T-cell (primary cell): ENCODE measurements around the gene ZNF511. TPM values are rescaled to one million over a fixed set of nuclear protein-coding genes. Genes with fewer than 3 reads are reported as not detected.

Experiments
- ATAC-seq, 4 experiments: fragments of 200-7000 bp in 3 of 4; fragments of 150-1000 bp in 1 of 4; cut with Tn5 transposase; replicated peaks in 1 of 4; 1 replicate in 3 of 4; 2 replicates in 1 of 4; pipeline ENCODE4 v1.10.0; 2021; ENCODE audit warnings: moderate library complexity in 3 of 4, mild to moderate bottlenecking in 2 of 4, moderate number of reproducible peaks in 1 of 4
- CTCF ChIA-PET, 2 donors: fragments of 300-600 bp; sonication (Branson Sonifier 250); formaldehyde crosslinking; loops; one replicate each; lab custom pipeline; 2022; ENCODE audit warnings: antibody characterized with exemption in 2 of 2; lab: Charles Lee
- POLR2A ChIA-PET, 2 donors: fragments of 300-600 bp; sonication (Branson Sonifier 250); formaldehyde crosslinking; loops; one replicate each; lab custom pipeline; 2022; ENCODE audit warnings: antibody characterized with exemption in 2 of 2; lab: Charles Lee
- DNase-seq, 35 experiments: peaks; one replicate each; pipeline versions ENCODE4 v3.0.0 to v3.0.0-alpha.2; 2013 to 2023
- H3K27ac ChIP-seq: one replicate; pipeline ENCODE4 v1.5.1; 2013; ENCODE audit warnings: low read length
- H3K27me3 ChIP-seq, 2 experiments: replicated peaks in 1 of 2; 1 replicate in 1 of 2; 2 replicates in 1 of 2; pipeline versions ENCODE4 v1.6.1 to v1.7.0; 2013; ENCODE audit warnings: low read length in 1 of 2, mixed read lengths in 1 of 2; ENCODE audit not compliant: control insufficient read depth in 2 of 2, insufficient read depth in 2 of 2; ENCODE audit errors: extremely low read depth in 1 of 2
- H3K36me3 ChIP-seq, 2 donors: 1 replicate in 1 of 2; 2 replicates in 1 of 2; pipeline versions ENCODE4 v1.6.1 to v1.7.0; 2013; ENCODE audit warnings: low read length in 1 of 2; ENCODE audit not compliant: control insufficient read depth in 2 of 2, insufficient read depth in 1 of 2; ENCODE audit errors: extremely low read depth in 1 of 2
- H3K4me1 ChIP-seq, 2 experiments: 1 replicate in 1 of 2; 2 replicates in 1 of 2; pipeline versions ENCODE4 v1.6.1 to v1.7.0; 2013; ENCODE audit warnings: low read length in 2 of 2, mixed read lengths in 1 of 2; ENCODE audit not compliant: insufficient read depth in 2 of 2, control insufficient read depth in 1 of 2; ENCODE audit errors: extremely low read depth in 1 of 2
- H3K4me3 ChIP-seq, 2 donors: 1 replicate in 1 of 2; 2 replicates in 1 of 2; pipeline versions ENCODE4 v1.5.1 to v1.7.0; 2013; ENCODE audit warnings: mild to moderate bottlenecking in 2 of 2, low read length in 1 of 2, moderate library complexity in 1 of 2; ENCODE audit not compliant: control insufficient read depth in 1 of 2; ENCODE audit errors: extremely low read depth in 1 of 2
- H3K9me3 ChIP-seq: 2 replicates; pipeline ENCODE4 v1.7.0; 2013
- H3K27ac Mint-ChIP-seq, 2 donors: one replicate each; pipeline ENCODE4 v1.8.0; 2020 to 2021; ENCODE audit warnings: mild to moderate bottlenecking in 2 of 2, mixed read lengths in 2 of 2
- H3K27me3 Mint-ChIP-seq, 2 donors: one replicate each; pipeline ENCODE4 v1.8.0; 2021 to 2022; ENCODE audit warnings: mixed read lengths in 2 of 2
- H3K36me3 Mint-ChIP-seq: one replicate; pipeline ENCODE4 v1.8.0; 2021; ENCODE audit warnings: mixed read lengths
- H3K4me1 Mint-ChIP-seq, 3 donors: one replicate each; pipeline ENCODE4 v1.8.0; 2020 to 2022; ENCODE audit warnings: mixed read lengths in 3 of 3, mild to moderate bottlenecking in 1 of 3
- H3K4me3 Mint-ChIP-seq, 3 donors: one replicate each; pipeline ENCODE4 v1.8.0; 2020 to 2022; ENCODE audit warnings: mild to moderate bottlenecking in 3 of 3, mixed read lengths in 3 of 3, moderate library complexity in 3 of 3
- H3K9me3 Mint-ChIP-seq, 3 donors: one replicate each; pipeline ENCODE4 v1.8.0; 2020 to 2022; ENCODE audit warnings: mixed read lengths in 3 of 3
- WGBS: methylation state at CpG from one replicate; pipeline ENCODE4 v1.1.5; 2013; ENCODE audit warnings: missing lambda C conversion rate; ENCODE audit not compliant: insufficient coverage; 5-methylcytosine and 5-hydroxymethylcytosine counted together
- total RNA-seq, 35 experiments: library from RNA in 6 of 35; stranded (reverse) in 6 of 35; fragments of 120-200 nt in 1 of 35; gene quantifications; one replicate each; pipeline versions ENCODE4 v1.2.1 to v1.2.4 and lab custom pipeline; 2013 to 2026

The ZNF511 gene
- total RNA-seq, 5 donors from 2014 or later (not counting 1 experiment from before 2014, with no cell fraction given): 35.2 to 44.7 (median 36.8) TPM

DNA sequence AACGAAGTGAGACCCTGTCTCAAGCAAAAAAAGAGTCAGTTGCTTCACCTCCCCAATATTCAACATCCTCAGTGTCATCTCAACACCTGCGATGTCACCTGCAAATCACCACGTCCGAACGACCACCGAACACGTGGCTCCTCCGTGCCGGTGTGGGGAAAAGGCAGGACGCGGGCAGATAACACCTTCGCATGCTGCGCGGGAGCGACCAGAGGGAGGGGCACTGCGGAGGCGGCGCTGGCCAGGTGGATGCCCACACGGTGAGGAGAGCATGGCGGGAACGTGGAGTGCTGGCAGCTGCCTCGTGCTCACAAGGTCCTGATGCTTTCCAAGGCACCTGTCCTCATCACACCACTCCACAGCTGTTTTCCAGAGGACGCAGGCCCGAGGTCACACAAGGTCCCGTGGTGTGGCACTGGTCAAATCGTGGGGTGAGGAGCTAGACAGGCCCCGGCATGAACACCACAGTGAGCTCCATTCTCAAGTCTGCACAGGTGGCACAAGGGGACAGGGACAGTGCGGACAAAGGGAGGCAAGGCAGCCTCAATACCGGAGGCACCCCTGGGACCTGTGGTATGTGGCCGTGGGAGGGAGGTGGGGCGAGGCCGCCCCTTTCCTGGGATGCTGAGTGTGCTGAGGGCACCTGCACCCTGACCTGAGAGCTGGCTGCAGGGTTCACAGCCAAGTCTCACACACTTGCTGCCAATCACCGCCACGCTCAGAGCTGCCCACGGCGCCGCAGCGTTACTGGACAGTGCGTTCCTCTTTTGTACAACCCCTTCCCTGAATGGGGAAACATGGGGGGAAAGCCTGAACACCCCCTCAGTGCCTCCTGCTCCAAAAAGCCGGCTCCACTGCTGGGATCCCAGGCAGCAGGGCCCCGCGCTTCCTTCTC lies 13.0 kb upstream of the ZNF511 start:
- ChIA-PET CTCF (interaction anchor here in 1 of 2 donors (0.7 kb wide), 1 partner anchor 643 kb away, joined by 4 read pairs; no protein-coding TSS in a partner anchor), POLR2A (no interaction called here)
- WGBS: 97% methylated on average over 38 of the region's 42 CpGs
- no peaks in the 10 kb centered on the region for H3K27me3 ChIP-seq
- H3K4me3 Mint-ChIP-seq: no peak overlapping the region
- no peak for ATAC-seq
- no peak overlapping the region for H3K27ac Mint-ChIP-seq
- no peak overlapping the region for H3K4me3 ChIP-seq
- no peaks in the 10 kb centered on the region for H3K9me3 Mint-ChIP-seq
- no peaks in the 10 kb centered on the region for H3K27me3 Mint-ChIP-seq
- H3K36me3 ChIP-seq: peaks cover 52 to 86% of the 10 kb centered on the region in 2 donors
- peaks cover 53% of the 10 kb centered on the region for H3K36me3 Mint-ChIP-seq
- no peak for DNase-seq
- no peak overlapping the region for H3K27ac ChIP-seq
- H3K4me1 ChIP-seq: no peaks in the 10 kb centered on the region
- no peaks in the 10 kb centered on the region for H3K9me3 ChIP-seq
- H3K4me1 Mint-ChIP-seq: no peaks in the 10 kb centered on the region

DNA sequence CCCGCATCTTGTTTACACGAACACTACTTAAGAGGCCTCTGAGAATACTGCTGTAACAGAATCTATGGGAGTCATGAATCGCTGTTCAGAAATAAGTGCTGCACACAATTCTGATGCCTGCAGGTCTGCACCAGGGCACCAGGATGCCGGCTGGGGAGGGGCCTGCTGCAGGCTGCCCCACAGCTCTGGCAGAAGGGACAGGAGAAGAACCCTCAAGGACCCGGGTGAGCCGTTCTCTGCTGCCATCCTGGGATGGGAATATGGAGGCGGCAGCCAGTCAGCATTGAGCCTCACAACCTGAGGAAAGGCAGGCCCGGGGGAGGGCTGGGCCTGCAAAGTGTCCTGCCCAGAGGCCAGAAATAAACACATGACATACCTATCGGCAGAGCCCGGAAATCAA lies 11.2 kb upstream of the ZNF511 start:
- H3K27ac Mint-ChIP-seq: no peak overlapping the region
- no peak overlapping the region for H3K4me3 Mint-ChIP-seq
- DNase-seq (no peak), ATAC-seq (no peak)
- CTCF ChIA-PET: no interaction called here
- Histone ChIP-seq H3K27me3 (no peaks in the 10 kb centered on the region), H3K4me1 (peaks cover 0 to 5% of the 10 kb centered on the region in 2 experiments), H3K9me3 (no peaks in the 10 kb centered on the region), H3K4me3 (no peak overlapping the region), H3K27ac (no peak overlapping the region), H3K36me3 (peaks cover 55 to 92% of the 10 kb centered on the region in 2 donors)
- peaks cover 57% of the 10 kb centered on the region for H3K36me3 Mint-ChIP-seq
- no peaks in the 10 kb centered on the region for H3K27me3 Mint-ChIP-seq
- WGBS: 100% methylated on average over 9 of the region's 10 CpGs
- peaks cover 0 to 2% (median 2%) of the 10 kb centered on the region in 3 donors for H3K4me1 Mint-ChIP-seq
- POLR2A ChIA-PET: no interaction called here
- no peaks in the 10 kb centered on the region for H3K9me3 Mint-ChIP-seq

DNA sequence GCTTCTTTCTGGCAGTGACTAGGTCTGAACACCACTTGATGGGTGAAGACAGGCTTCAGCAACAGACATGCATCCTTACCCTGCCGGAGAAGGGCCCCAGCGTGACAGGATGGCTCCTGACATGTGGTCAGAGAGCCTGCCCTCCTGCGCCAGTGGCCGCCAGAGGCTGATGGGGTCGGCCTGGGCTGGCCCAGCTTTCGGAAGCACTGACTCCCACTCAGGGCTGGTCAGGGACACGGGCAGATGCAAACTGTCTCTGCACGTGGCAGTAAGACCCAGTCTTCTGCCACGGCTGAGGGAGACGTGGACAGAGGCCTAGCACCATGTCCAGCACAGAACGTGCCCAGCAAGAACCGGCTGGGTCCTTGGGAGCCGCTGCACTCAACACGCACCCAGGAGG lies 10.2 kb upstream of the ZNF511 start:
- no peak for DNase-seq
- CTCF ChIA-PET: no interaction called here

GRCh38 chr10:133299224-133299623 lies 9.5 kb upstream of the ZNF511 start:
- Histone ChIP-seq H3K27ac (no peak overlapping the region), H3K36me3 (peaks cover 46 to 80% of the 10 kb centered on the region in 2 donors), H3K9me3 (no peaks in the 10 kb centered on the region), H3K4me1 (peaks cover 0 to 15% of the 10 kb centered on the region in 2 experiments), H3K27me3 (no peaks in the 10 kb centered on the region), H3K4me3 (no peak overlapping the region)
- Mint-ChIP-seq H3K9me3 (no peaks in the 10 kb centered on the region), H3K36me3 (peaks cover 60% of the 10 kb centered on the region), H3K27me3 (no peaks in the 10 kb centered on the region), H3K4me3 (no peak overlapping the region), H3K27ac (no peak overlapping the region), H3K4me1 (peaks cover 9 to 13% (median 11%) of the 10 kb centered on the region in 3 donors)
- ATAC-seq (no peak), DNase-seq (no peak)
- ChIA-PET POLR2A (no interaction called here), CTCF (no interaction called here)
- WGBS: 99% methylated on average over 10 of the region's 10 CpGs

More for the DNA sequence above, 10.2 kb upstream of the ZNF511 start:
- peaks cover 62% of the 10 kb centered on the region for H3K36me3 Mint-ChIP-seq
- H3K36me3 ChIP-seq: peaks cover 48 to 84% of the 10 kb centered on the region in 2 donors
- H3K4me1 ChIP-seq: peaks cover 0 to 11% of the 10 kb centered on the region in 2 experiments
- WGBS: 96% methylated on average over 14 of the region's 14 CpGs
- H3K27ac ChIP-seq: no peak overlapping the region
- H3K9me3 ChIP-seq: no peaks in the 10 kb centered on the region
- no peak overlapping the region for H3K4me3 Mint-ChIP-seq
- H3K27ac Mint-ChIP-seq: no peak overlapping the region
- H3K4me1 Mint-ChIP-seq: peaks cover 2 to 6% (median 5%) of the 10 kb centered on the region in 3 donors
- ATAC-seq: no peak
- no peaks in the 10 kb centered on the region for H3K27me3 ChIP-seq
- POLR2A ChIA-PET: no interaction called here
- H3K9me3 Mint-ChIP-seq: no peaks in the 10 kb centered on the region
- H3K27me3 Mint-ChIP-seq: no peaks in the 10 kb centered on the region
- no peak overlapping the region for H3K4me3 ChIP-seq

DNA sequence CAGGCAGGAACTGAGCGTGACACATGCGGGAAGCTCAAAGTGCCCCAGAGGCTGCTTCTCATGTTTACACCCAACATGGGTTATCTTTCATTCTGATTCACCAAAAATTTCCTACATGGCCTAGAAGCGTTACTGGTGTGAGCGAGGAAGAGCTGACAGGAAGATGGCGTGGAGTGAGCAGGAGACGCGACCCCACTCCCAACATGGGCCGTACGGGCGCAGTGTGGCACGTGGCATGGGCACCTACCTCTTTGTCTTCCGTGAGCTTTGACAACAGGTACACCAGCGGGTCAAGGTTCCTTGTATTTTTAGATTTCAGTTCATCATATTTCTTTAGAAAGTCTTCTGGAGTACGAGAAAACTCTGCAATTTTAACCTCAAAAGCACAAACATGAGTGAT lies 9.0 kb upstream of the ZNF511 start:
- Mint-ChIP-seq H3K36me3 (peaks cover 56% of the 10 kb centered on the region), H3K27ac (no peak overlapping the region), H3K27me3 (no peaks in the 10 kb centered on the region), H3K4me3 (no peak overlapping the region), H3K9me3 (no peaks in the 10 kb centered on the region), H3K4me1 (peaks cover 13 to 16% (median 13%) of the 10 kb centered on the region in 3 donors)
- no peak overlapping the region for H3K4me3 ChIP-seq
- no peak overlapping the region for H3K27ac ChIP-seq
- no peaks in the 10 kb centered on the region for H3K27me3 ChIP-seq
- peaks cover 41 to 76% of the 10 kb centered on the region in 2 donors for H3K36me3 ChIP-seq
- POLR2A ChIA-PET: no interaction called here
- DNase-seq: no peak
- 70% methylated on average over 2 of the region's 14 CpGs for WGBS
- ATAC-seq: no peak
- H3K4me1 ChIP-seq: peaks cover 0 to 15% of the 10 kb centered on the region in 2 experiments
- CTCF ChIA-PET: no interaction called here
- H3K9me3 ChIP-seq: no peaks in the 10 kb centered on the region

GRCh38 chr10:133302230-133302629 lies 6.5 kb upstream of the ZNF511 start:
- H3K4me3 Mint-ChIP-seq: no peak overlapping the region
- no peaks in the 10 kb centered on the region for H3K27me3 Mint-ChIP-seq
- Histone ChIP-seq H3K27ac (no peak overlapping the region), H3K27me3 (no peaks in the 10 kb centered on the region), H3K4me3 (no peak overlapping the region), H3K36me3 (peaks cover 27 to 57% of the 10 kb centered on the region in 2 donors), H3K4me1 (peaks cover 2 to 33% of the 10 kb centered on the region in 2 experiments), H3K9me3 (no peaks in the 10 kb centered on the region)
- H3K27ac Mint-ChIP-seq: no peak overlapping the region
- H3K9me3 Mint-ChIP-seq: no peaks in the 10 kb centered on the region
- ChIA-PET POLR2A (no interaction called here), CTCF (no interaction called here)
- no peak for ATAC-seq
- H3K36me3 Mint-ChIP-seq: peaks cover 49% of the 10 kb centered on the region
- no peak for DNase-seq
- 98% methylated on average over 13 of the region's 14 CpGs for WGBS
- peaks cover 29 to 36% (median 34%) of the 10 kb centered on the region in 3 donors for H3K4me1 Mint-ChIP-seq
